H9 (cell line): Measurements from ENCODE around the gene SYMPK. TPM values are rescaled to one million over a fixed set of nuclear protein-coding genes. Genes with fewer than 3 reads are reported as not detected.

Experiments
- DNase-seq: peaks from one replicate; pipeline ENCODE4 v3.0.0-alpha.2; 2017
- H2AFZ ChIP-seq: one replicate; pipeline ENCODE4 v1.6.1; 2013; ENCODE audit warnings: mild to moderate bottlenecking, low read length, control low read depth, moderate library complexity
- H2AK5ac ChIP-seq: 2 replicates; pipeline ENCODE4 v1.6.1; 2013; ENCODE audit warnings: low read length, control low read depth, mixed read lengths; ENCODE audit not compliant: insufficient read length
- H2BK120ac ChIP-seq: one replicate; pipeline ENCODE4 v1.6.1; 2013; ENCODE audit warnings: low read depth, mild to moderate bottlenecking, low read length, control low read depth, inconsistent platforms; ENCODE audit not compliant: poor library complexity, severe bottlenecking
- H2BK12ac ChIP-seq: 2 replicates; pipeline ENCODE4 v1.6.1; 2013; ENCODE audit warnings: low read length, control low read depth, mixed read lengths, low read depth; ENCODE audit not compliant: insufficient read length
- H2BK15ac ChIP-seq: 2 replicates; pipeline ENCODE4 v1.6.1; 2013; ENCODE audit warnings: low read depth, low read length, control low read depth
- H2BK20ac ChIP-seq: one replicate; pipeline ENCODE4 v1.6.1; 2013; ENCODE audit warnings: low read depth, mild to moderate bottlenecking, low read length, control low read depth, inconsistent platforms; ENCODE audit not compliant: poor library complexity, severe bottlenecking
- H2BK5ac ChIP-seq: 2 replicates; pipeline ENCODE4 v1.6.1; 2013; ENCODE audit warnings: low read length, control low read depth, mixed read lengths; ENCODE audit not compliant: insufficient read length
- H3K14ac ChIP-seq: 2 replicates; pipeline ENCODE4 v1.6.1; 2013; ENCODE audit warnings: low read length, control low read depth; ENCODE audit not compliant: insufficient read depth
- H3K18ac ChIP-seq: 2 replicates; pipeline ENCODE4 v1.6.1; 2013; ENCODE audit warnings: low read depth, mild to moderate bottlenecking, mixed read lengths, low read length, control low read depth; ENCODE audit not compliant: insufficient read length
- H3K23ac ChIP-seq: 2 replicates; pipeline ENCODE4 v1.6.1; 2013; ENCODE audit warnings: low read length, control low read depth, mixed read lengths, low read depth; ENCODE audit not compliant: insufficient read length
- H3K23me2 ChIP-seq: 2 replicates; pipeline ENCODE4 v1.6.1; 2013; ENCODE audit warnings: low read depth, mild to moderate bottlenecking, mixed read lengths, low read length, control low read depth; ENCODE audit not compliant: insufficient read length, poor library complexity, severe bottlenecking
- H3K27ac ChIP-seq: 2 replicates; pipeline ENCODE4 v1.5.1; 2013; ENCODE audit warnings: low read length, control low read depth, mixed read lengths, low read depth; ENCODE audit not compliant: insufficient read length
- H3K27me3 ChIP-seq: 2 replicates; pipeline ENCODE4 v1.6.1; 2013; ENCODE audit warnings: low read length, control low read depth, inconsistent platforms; ENCODE audit not compliant: insufficient read depth
- H3K4ac ChIP-seq: 2 replicates; pipeline ENCODE4 v1.6.1; 2013; ENCODE audit warnings: low read depth, mild to moderate bottlenecking, control low read depth, inconsistent platforms, low read length, moderate library complexity
- H3K4me1 ChIP-seq: 2 replicates; pipeline ENCODE4 v1.6.1; 2013; ENCODE audit warnings: low read length, control low read depth, inconsistent platforms; ENCODE audit not compliant: insufficient read depth
- H3K4me2 ChIP-seq: 2 replicates; pipeline ENCODE4 v1.6.1; 2013; ENCODE audit warnings: low read length, control low read depth, mixed read lengths; ENCODE audit not compliant: insufficient read length, insufficient read depth
- H3K56ac ChIP-seq: 2 replicates; pipeline ENCODE4 v1.6.1; 2013; ENCODE audit warnings: low read depth, mild to moderate bottlenecking, mixed read lengths, low read length, control low read depth; ENCODE audit not compliant: insufficient read length
- H3K79me1 ChIP-seq: 2 replicates; pipeline ENCODE4 v1.6.1; 2013; ENCODE audit warnings: low read depth, mild to moderate bottlenecking, moderate library complexity, low read length, control low read depth, inconsistent platforms; ENCODE audit not compliant: insufficient read depth, poor library complexity, severe bottlenecking
- H3K79me2 ChIP-seq: 2 replicates; pipeline ENCODE4 v1.6.1; 2013; ENCODE audit warnings: low read length, control low read depth, inconsistent platforms; ENCODE audit not compliant: insufficient read depth
- H3K9ac ChIP-seq: 2 replicates; pipeline ENCODE4 v1.6.1; 2013; ENCODE audit warnings: low read length, control low read depth, mixed read lengths; ENCODE audit not compliant: insufficient read length; ENCODE audit errors: extremely low read depth
- H3K9me3 ChIP-seq: one replicate; pipeline ENCODE4 v1.6.1; 2013; ENCODE audit warnings: low read depth, low read length, inconsistent platforms; ENCODE audit not compliant: control insufficient read depth
- H3T11ph ChIP-seq: one replicate; pipeline ENCODE4 v1.6.1; 2013; ENCODE audit warnings: mild to moderate bottlenecking, low read length, control low read depth, inconsistent platforms
- H4K20me1 ChIP-seq: one replicate; pipeline ENCODE4 v1.6.1; 2013; ENCODE audit not compliant: control insufficient read depth, insufficient read length, insufficient read depth
- H4K5ac ChIP-seq: 2 replicates; pipeline ENCODE4 v1.6.1; 2013; ENCODE audit warnings: low read depth, mild to moderate bottlenecking, mixed read lengths, low read length, control low read depth; ENCODE audit not compliant: insufficient read length
- H4K8ac ChIP-seq: replicated peaks from 2 replicates; pipeline ENCODE4 v1.6.1; 2013; ENCODE audit warnings: low read length, control low read depth, mixed read lengths, low read depth; ENCODE audit not compliant: insufficient read length
- H4K91ac ChIP-seq: 2 replicates; pipeline ENCODE4 v1.6.1; 2013; ENCODE audit warnings: low read depth, mild to moderate bottlenecking, moderate library complexity, mixed read lengths, low read length, control low read depth; ENCODE audit not compliant: insufficient read length
- H3K27ac Mint-ChIP-seq, 3 experiments: 2 replicates in 2 of 3; 3 replicates in 1 of 3; pipeline ENCODE4 v1.8.0; 2020 to 2021; ENCODE audit warnings: mixed read lengths in 3 of 3, mild to moderate bottlenecking in 1 of 3, moderate library complexity in 1 of 3
- H3K27me3 Mint-ChIP-seq: 2 replicates; pipeline ENCODE4 v1.8.0; 2021; ENCODE audit warnings: low read depth, mild to moderate bottlenecking, moderate library complexity, mixed read lengths
- H3K36me3 Mint-ChIP-seq, 3 experiments: 2 replicates in 2 of 3; 3 replicates in 1 of 3; pipeline ENCODE4 v1.8.0; 2020 to 2021; ENCODE audit warnings: low read depth in 3 of 3, mixed read lengths in 3 of 3; ENCODE audit not compliant: insufficient read depth in 1 of 3
- H3K4me1 Mint-ChIP-seq, 2 experiments: 2 replicates each; pipeline ENCODE4 v1.8.0; 2020; ENCODE audit warnings: mixed read lengths in 2 of 2
- H3K4me3 Mint-ChIP-seq, 2 experiments: 2 replicates in 1 of 2; 3 replicates in 1 of 2; pipeline ENCODE4 v1.8.0; 2020 to 2021; ENCODE audit warnings: mild to moderate bottlenecking in 2 of 2, mixed read lengths in 2 of 2, moderate library complexity in 1 of 2
- H3K9me3 Mint-ChIP-seq, 2 experiments: 2 replicates in 1 of 2; 3 replicates in 1 of 2; pipeline ENCODE4 v1.8.0; 2020; ENCODE audit warnings: mild to moderate bottlenecking in 2 of 2, mixed read lengths in 2 of 2, moderate library complexity in 1 of 2
- WGBS: extraction: QIAGEN DNeasy Blood & Tissue Kit; methylation state at CpG from one replicate; pipeline ENCODE4 v1.1.7; 2013; ENCODE audit warnings: missing lambda C conversion rate, low lambda C conversion rate, mixed read lengths; ENCODE audit not compliant: insufficient read length; ENCODE audit errors: extremely low coverage; 5-methylcytosine and 5-hydroxymethylcytosine counted together
- total RNA-seq: library from RNA; stranded (reverse); gene quantifications from 2 replicates; pipeline ENCODE4 v1.2.1, GENCODE V29; 2021
- TF ChIP-seq, protein P1 (sequence below): fragments of 200-600 bp; sonication (generic); conservative IDR thresholded peaks from 3 replicates; pipeline ENCODE4 v1.8.0; 2021; ENCODE audit warnings: antibody characterized with exemption, mild to moderate bottlenecking

SYMPK gene
- total RNA-seq, 1 experiment from 2014 or later = 104 TPM

DNA sequence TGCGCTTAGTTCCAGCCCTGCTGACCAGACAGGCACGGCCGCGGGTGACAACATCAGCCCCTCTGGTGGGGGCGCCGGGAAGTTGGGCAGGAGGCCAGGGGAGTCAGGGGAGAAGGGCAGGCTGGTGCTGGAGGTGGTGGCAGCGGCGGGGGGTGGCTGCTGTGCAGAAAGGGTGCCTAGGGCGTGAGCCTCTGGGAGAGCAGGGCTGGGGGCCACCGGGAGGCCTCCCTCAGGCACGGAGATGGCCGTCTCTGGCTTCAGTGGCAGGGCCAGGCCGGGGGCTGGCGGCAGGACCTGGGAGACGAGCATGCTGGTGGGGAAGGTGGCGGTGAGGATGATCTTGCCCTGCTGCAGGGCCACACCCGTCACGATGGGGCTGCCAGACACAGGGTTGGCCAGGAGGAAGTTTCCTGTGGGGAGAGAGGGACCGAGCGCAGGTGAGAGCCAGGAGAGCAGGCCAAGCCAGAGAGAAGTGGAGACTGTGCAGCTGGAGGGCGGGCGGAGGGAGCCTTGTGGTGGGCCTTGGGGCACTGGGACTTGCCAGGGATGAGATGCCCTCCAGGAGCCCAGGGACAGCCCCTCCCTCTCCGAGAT is 97.1 kb downstream of the SYMPK start:
- Histone ChIP-seq H4K8ac (no peak overlapping the region), H3T11ph (no peak overlapping the region), H2BK20ac (no peak overlapping the region), H3K56ac (no peak overlapping the region), H3K79me1 (no peaks in the 10 kb centered on the region), H3K14ac (no peak overlapping the region; the same call in 1 of the 2 replicates), H2BK15ac (no peak overlapping the region), H3K27me3 (no peaks in the 10 kb centered on the region), H3K4me1 (peaks cover 3% of the 10 kb centered on the region; the same call in 1 of the 2 replicates), H4K20me1 (no peaks in the 10 kb centered on the region), H3K4ac (no peak overlapping the region), H2AK5ac (no peak overlapping the region), H3K23ac (no peak overlapping the region), H2BK5ac (no peak overlapping the region), H3K18ac (no peak overlapping the region), H2AFZ (no peak overlapping the region), H2BK120ac (no peak overlapping the region), H3K79me2 (no peaks in the 10 kb centered on the region), H3K9me3 (no peaks in the 10 kb centered on the region), H4K5ac (no peak overlapping the region), H3K23me2 (peaks cover 20% of the 10 kb centered on the region), H3K27ac (no peak overlapping the region), H2BK12ac (no peak overlapping the region), H4K91ac (no peak overlapping the region), H3K4me2 (no peak overlapping the region), H3K9ac (no peak overlapping the region)
- no peak for DNase-seq
- TF ChIP-seq, protein P1, sequence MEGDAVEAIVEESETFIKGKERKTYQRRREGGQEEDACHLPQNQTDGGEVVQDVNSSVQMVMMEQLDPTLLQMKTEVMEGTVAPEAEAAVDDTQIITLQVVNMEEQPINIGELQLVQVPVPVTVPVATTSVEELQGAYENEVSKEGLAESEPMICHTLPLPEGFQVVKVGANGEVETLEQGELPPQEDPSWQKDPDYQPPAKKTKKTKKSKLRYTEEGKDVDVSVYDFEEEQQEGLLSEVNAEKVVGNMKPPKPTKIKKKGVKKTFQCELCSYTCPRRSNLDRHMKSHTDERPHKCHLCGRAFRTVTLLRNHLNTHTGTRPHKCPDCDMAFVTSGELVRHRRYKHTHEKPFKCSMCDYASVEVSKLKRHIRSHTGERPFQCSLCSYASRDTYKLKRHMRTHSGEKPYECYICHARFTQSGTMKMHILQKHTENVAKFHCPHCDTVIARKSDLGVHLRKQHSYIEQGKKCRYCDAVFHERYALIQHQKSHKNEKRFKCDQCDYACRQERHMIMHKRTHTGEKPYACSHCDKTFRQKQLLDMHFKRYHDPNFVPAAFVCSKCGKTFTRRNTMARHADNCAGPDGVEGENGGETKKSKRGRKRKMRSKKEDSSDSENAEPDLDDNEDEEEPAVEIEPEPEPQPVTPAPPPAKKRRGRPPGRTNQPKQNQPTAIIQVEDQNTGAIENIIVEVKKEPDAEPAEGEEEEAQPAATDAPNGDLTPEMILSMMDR = no peak
- no peaks in the 10 kb centered on the region; a peak in 1 of 5 replicates for H3K9me3 Mint-ChIP-seq
- H3K36me3 Mint-ChIP-seq = peaks cover 0 to 2% (median 0%) of the 10 kb centered on the region in 3 experiments; a peak in 1 of 7 replicates
- H3K4me1 Mint-ChIP-seq = peaks cover 8 to 35% of the 10 kb centered on the region in 2 experiments
- no peak overlapping the region; a peak in 1 of 7 replicates for H3K27ac Mint-ChIP-seq
- H3K27me3 Mint-ChIP-seq = peaks cover 6% of the 10 kb centered on the region
- WGBS = no CpG with 5 or more reads among the region's 23 CpGs
- H3K4me3 Mint-ChIP-seq = peak overlapping the region; percentile 31 to 68; a peak in 2 of 5 replicates

Other genes starting within 250 kb of the SYMPK start
- gene EML2, start 223.8 kb downstream of the SYMPK start, total RNA-seq = 19.1 and 22.6 TPM in 2 replicates
- gene GIPR, start 194.9 kb downstream of the SYMPK start, total RNA-seq = 0.55 and 0.61 TPM in 2 replicates
- 793 and 808 TPM in 2 replicates for gene SNRPD2, start 171.2 kb downstream of the SYMPK start, total RNA-seq
- 13.7 and 14.1 TPM in 2 replicates for gene QPCTL, start 170.5 kb downstream of the SYMPK start, total RNA-seq
- 43.6 and 43.9 TPM in 2 replicates for gene FBXO46, start 132.3 kb downstream of the SYMPK start, total RNA-seq
- 0.07 TPM in 1 of 2 replicates, not detected in the other for gene MEIOSIN, start 129.7 kb downstream of the SYMPK start, total RNA-seq
- 41.6 and 41.7 TPM in 2 replicates for gene SIX5, start 93.9 kb downstream of the SYMPK start, total RNA-seq
- gene DMPK, start 80.7 kb downstream of the SYMPK start, total RNA-seq = 63.9 and 67.4 TPM in 2 replicates
- gene DMWD, start 70.3 kb downstream of the SYMPK start, total RNA-seq = 70.7 and 75.1 TPM in 2 replicates
- 0.29 and 0.55 TPM in 2 replicates for gene RSPH6A, start 47.8 kb downstream of the SYMPK start, total RNA-seq
- gene FOXA3, start 1.2 kb upstream of the SYMPK start, total RNA-seq = 22.2 and 24.9 TPM in 2 replicates
- 28.2 and 29.3 TPM in 2 replicates for gene IRF2BP1, start 23.0 kb upstream of the SYMPK start, total RNA-seq
- gene MYPOP, start 39.5 kb upstream of the SYMPK start, total RNA-seq = 9.0 and 9.5 TPM in 2 replicates
- not detected in 2 replicates for gene NANOS2, start 51.6 kb upstream of the SYMPK start, total RNA-seq
- gene NOVA2, start 110.7 kb upstream of the SYMPK start, total RNA-seq = 8.8 and 8.9 TPM in 2 replicates
- 15.9 and 16.9 TPM in 2 replicates for gene CCDC61, start 132.3 kb upstream of the SYMPK start, total RNA-seq
- gene PGLYRP1, start 159.9 kb upstream of the SYMPK start, total RNA-seq = not detected in 2 replicates
- 0.33 TPM in 1 of 2 replicates, not detected in the other for gene IGFL4, start 177.9 kb upstream of the SYMPK start, total RNA-seq